Peyer's patch (tissue), 4 donors: Measurements from ENCODE around the gene LARP1. TPM values are rescaled to one million over a fixed set of nuclear protein-coding genes. Genes with fewer than 3 reads are reported as not detected.

ENCODE experiments used
- DNase-seq, 3 donors: peaks; one replicate each; pipeline ENCODE4 v3.0.0-alpha.2; 2017 to 2019
- H3K27ac ChIP-seq, 4 donors: fragments of 200-600 bp; sonication (generic); one replicate each; pipeline ENCODE4 v1.5.1; 2016 to 2019
- H3K27me3 ChIP-seq, 2 donors: fragments of 200-600 bp; sonication (generic); one replicate each; pipeline ENCODE4 v1.5.1; 2019
- H3K36me3 ChIP-seq, 3 donors: fragments of 200-600 bp; sonication (generic); one replicate each; pipeline ENCODE4 v1.5.1; 2016 to 2019
- H3K4me1 ChIP-seq, 4 donors: fragments of 200-600 bp; sonication (generic); one replicate each; pipeline ENCODE4 v1.5.1; 2016 to 2019
- H3K4me3 ChIP-seq, 4 donors: fragments of 200-600 bp; sonication (generic); 1 replicate in 3 of 4; 2 replicates in 1 of 4; pipeline ENCODE4 v1.5.1; 2016 to 2019; ENCODE audit warnings: mild to moderate bottlenecking in 1 of 4
- H3K9me3 ChIP-seq, 4 donors: fragments of 200-600 bp; sonication (generic); one replicate each; pipeline ENCODE4 v1.5.1; 2016 to 2019; ENCODE audit warnings: mild to moderate bottlenecking in 1 of 4
- POLR2A ChIP-seq, 2 donors: fragments of 450-650 bp; IDR thresholded peaks; one replicate each; pipeline ENCODE4 v1.5.1; 2017; ENCODE audit warnings: antibody characterized with exemption in 2 of 2, mild to moderate bottlenecking in 2 of 2, moderate library complexity in 2 of 2
- total RNA-seq, 4 donors: library from RNA; depleted of rRNA; stranded (reverse); fragments of >200 nt; gene quantifications; one replicate each; pipeline ENCODE4 v1.1.0, GENCODE V29; 2016
- TF ChIP-seq, protein P1 (sequence below), 6 experiments: fragments of 450-650 bp in 4 of 6; fragments of 200-600 bp in 2 of 6; sonication (generic) in 1 of 6; IDR thresholded peaks; one replicate each; pipeline ENCODE4 v1.5.1; 2017 to 2019; ENCODE audit warnings: antibody characterized with exemption in 6 of 6, mild to moderate bottlenecking in 3 of 6, moderate library complexity in 1 of 6

The LARP1 gene
- total RNA-seq, 4 donors from 2014 or later, result 84.1 to 177 (median 127) TPM

GRCh38 chr5:154811653-154812465 is 56.7 kb downstream of the LARP1 start:
- Histone ChIP-seq H3K27ac (no peak overlapping the region), H3K27me3 (no peaks in the 10 kb centered on the region), H3K36me3 (peaks cover 0 to 96% (median 4%) of the 10 kb centered on the region in 3 donors), H3K4me3 (no peak overlapping the region), H3K9me3 (no peaks in the 10 kb centered on the region), H3K4me1 (no peaks in the 10 kb centered on the region)
- peak; percentile 57 to 86 (median 75) for DNase-seq
- TF ChIP-seq, protein P1, sequence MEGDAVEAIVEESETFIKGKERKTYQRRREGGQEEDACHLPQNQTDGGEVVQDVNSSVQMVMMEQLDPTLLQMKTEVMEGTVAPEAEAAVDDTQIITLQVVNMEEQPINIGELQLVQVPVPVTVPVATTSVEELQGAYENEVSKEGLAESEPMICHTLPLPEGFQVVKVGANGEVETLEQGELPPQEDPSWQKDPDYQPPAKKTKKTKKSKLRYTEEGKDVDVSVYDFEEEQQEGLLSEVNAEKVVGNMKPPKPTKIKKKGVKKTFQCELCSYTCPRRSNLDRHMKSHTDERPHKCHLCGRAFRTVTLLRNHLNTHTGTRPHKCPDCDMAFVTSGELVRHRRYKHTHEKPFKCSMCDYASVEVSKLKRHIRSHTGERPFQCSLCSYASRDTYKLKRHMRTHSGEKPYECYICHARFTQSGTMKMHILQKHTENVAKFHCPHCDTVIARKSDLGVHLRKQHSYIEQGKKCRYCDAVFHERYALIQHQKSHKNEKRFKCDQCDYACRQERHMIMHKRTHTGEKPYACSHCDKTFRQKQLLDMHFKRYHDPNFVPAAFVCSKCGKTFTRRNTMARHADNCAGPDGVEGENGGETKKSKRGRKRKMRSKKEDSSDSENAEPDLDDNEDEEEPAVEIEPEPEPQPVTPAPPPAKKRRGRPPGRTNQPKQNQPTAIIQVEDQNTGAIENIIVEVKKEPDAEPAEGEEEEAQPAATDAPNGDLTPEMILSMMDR (IDR thresholded peaks at IDR 0.05), result peak; percentile 71 to 98 (median 92)
- no peak for TF ChIP-seq POLR2A (IDR thresholded peaks at IDR 0.05)

DNA sequence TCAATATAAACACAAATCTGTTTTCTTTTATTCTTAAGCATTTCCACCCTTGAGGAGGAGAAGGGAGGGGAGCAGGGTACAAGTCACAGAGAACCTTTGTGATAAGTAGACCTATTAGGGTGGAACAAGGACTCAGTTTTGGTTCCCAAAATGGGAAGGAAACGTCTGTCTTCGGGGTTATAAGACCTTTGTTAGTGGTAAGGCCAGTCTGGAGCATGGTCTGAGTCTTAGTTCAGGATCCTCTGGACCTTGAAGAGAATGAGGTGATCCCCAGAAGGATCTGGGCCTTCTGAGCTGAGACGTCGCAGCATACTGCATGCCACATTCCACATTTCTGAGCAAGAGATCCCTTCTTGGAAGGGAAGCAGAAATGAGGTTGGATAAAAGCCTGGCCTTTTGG is 58.0 kb downstream of the LARP1 start:
- DNase-seq, result peak in 1 of 3 donors; percentile 15
- H3K36me3 ChIP-seq, result peaks cover 0 to 94% (median 4%) of the 10 kb centered on the region in 3 donors
- TF ChIP-seq, protein P1 (IDR thresholded peaks at IDR 0.05), result no peak
- TF ChIP-seq POLR2A (IDR thresholded peaks at IDR 0.05), result no peak
- H3K27me3 ChIP-seq, result no peaks in the 10 kb centered on the region
- no peak overlapping the region for H3K4me3 ChIP-seq
- H3K9me3 ChIP-seq, result no peaks in the 10 kb centered on the region
- H3K27ac ChIP-seq, result no peak overlapping the region
- no peaks in the 10 kb centered on the region for H3K4me1 ChIP-seq

DNA sequence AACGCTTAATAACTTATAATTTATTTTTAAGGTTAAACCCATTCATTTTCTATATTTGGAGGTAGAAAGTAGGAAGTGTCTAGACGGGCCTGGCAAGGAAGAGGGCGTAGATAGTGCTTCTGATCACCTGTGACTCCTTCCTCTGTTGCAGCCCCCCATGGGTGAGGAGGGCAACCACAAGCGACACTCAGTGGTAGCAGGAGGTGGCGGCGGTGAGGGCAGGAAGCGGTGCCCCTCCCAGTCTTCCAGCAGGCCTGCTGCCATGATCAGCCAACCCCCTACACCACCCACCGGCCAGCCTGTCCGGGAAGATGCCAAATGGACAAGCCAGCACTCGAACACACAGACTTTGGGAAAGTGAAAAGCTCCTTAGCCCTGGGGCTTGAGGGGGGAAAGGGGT is 58.6 kb downstream of the LARP1 start:
- H3K4me1 ChIP-seq, result no peaks in the 10 kb centered on the region
- H3K27ac ChIP-seq, result no peak overlapping the region
- DNase-seq, result peak in 2 of 3 donors; percentile 36 to 49
- H3K9me3 ChIP-seq, result no peaks in the 10 kb centered on the region
- peaks cover 0 to 89% (median 4%) of the 10 kb centered on the region in 3 donors for H3K36me3 ChIP-seq
- TF ChIP-seq POLR2A (IDR thresholded peaks at IDR 0.05), result no peak
- TF ChIP-seq, protein P1 (IDR thresholded peaks at IDR 0.05), result no peak
- H3K4me3 ChIP-seq, result no peak overlapping the region
- H3K27me3 ChIP-seq, result no peaks in the 10 kb centered on the region

GRCh38 chr5:154815025-154815424 is 59.8 kb downstream of the LARP1 start:
- TF ChIP-seq, protein P1 (IDR thresholded peaks at IDR 0.05), result no peak
- no peak for TF ChIP-seq POLR2A (IDR thresholded peaks at IDR 0.05)
- no peaks in the 10 kb centered on the region for H3K4me1 ChIP-seq
- peak in 1 of 3 donors; percentile 37 for DNase-seq
- H3K27ac ChIP-seq, result no peak overlapping the region
- peaks cover 0 to 84% (median 4%) of the 10 kb centered on the region in 3 donors for H3K36me3 ChIP-seq
- no peak overlapping the region for H3K4me3 ChIP-seq
- H3K9me3 ChIP-seq, result no peaks in the 10 kb centered on the region
- no peaks in the 10 kb centered on the region for H3K27me3 ChIP-seq

DNA sequence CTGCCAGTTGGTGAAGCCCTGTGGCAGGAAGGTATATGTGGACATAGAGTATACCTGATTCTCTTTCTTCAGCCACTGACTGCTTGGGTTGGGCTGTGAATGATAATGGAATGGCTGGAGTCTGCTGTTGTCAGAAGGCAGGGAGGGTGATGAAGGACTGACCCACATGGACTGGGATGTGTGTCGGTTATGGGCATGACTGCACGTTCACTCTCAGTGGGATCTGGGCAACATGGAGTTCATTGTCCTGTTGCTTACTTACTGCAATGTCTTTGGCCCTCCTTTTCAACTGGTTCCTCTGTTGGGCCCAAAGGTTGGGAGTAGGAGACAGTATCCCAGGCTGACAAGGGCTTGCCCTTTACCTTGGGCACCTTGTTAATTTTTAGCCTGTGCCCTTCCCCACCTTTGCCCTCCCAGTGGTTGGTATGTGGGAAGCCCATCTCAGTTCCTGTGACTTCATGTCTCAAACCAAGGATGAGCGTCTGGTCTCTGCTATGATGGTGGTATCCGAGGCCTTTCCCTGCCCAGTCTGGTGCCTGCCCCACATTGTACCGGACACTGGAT is 60.6 kb downstream of the LARP1 start:
- no peak overlapping the region for H3K27ac ChIP-seq
- DNase-seq, result peak in 1 of 3 donors; percentile 31
- H3K27me3 ChIP-seq, result no peaks in the 10 kb centered on the region
- peaks cover 0 to 84% (median 1%) of the 10 kb centered on the region in 3 donors for H3K36me3 ChIP-seq
- no peak for TF ChIP-seq POLR2A (IDR thresholded peaks at IDR 0.05)
- TF ChIP-seq, protein P1 (IDR thresholded peaks at IDR 0.05), result no peak
- no peaks in the 10 kb centered on the region for H3K4me1 ChIP-seq
- no peaks in the 10 kb centered on the region for H3K9me3 ChIP-seq
- no peak overlapping the region for H3K4me3 ChIP-seq
